Panc1 (cell line): ENCODE measurements around the gene ATXN1L. TPM values are rescaled to one million over a fixed set of nuclear protein-coding genes. Genes with fewer than 3 reads are reported as not detected.

Source experiments
- ATAC-seq: fragments of 200-7000 bp; cut with Tn5 transposase; 2 replicates; pipeline ENCODE4 v1.9.1; 2020; ENCODE audit warnings: mild to moderate bottlenecking, moderate library complexity
- BruUV-seq: library from RNA; stranded (reverse); fragments of 400-500 nt; replicated peaks from 2 replicates; lab custom pipeline; 2021; lab: Mats Ljungman, UMichigan
- CTCF ChIA-PET: fragments of 300-600 bp; sonication (Branson Sonifier 250); formaldehyde crosslinking; loops from one replicate; lab custom pipeline; 2022; ENCODE audit warnings: antibody characterized with exemption; lab: Charles Lee
- POLR2A ChIA-PET: fragments of 300-600 bp; sonication (Branson Sonifier 250); formaldehyde crosslinking; loops from one replicate; lab custom pipeline; 2022; ENCODE audit warnings: antibody characterized with exemption; lab: Charles Lee
- DNase-seq: peaks from one replicate; pipeline ENCODE4 v3.0.0-alpha.2; 2010; ENCODE audit warnings: low read depth, low spot score
- H3K27ac ChIP-seq: 2 replicates; pipeline ENCODE4 v1.5.1; 2011; ENCODE audit warnings: mild to moderate bottlenecking, low read length, inconsistent platforms
- H3K27me3 ChIP-seq: fragments of 200-500 bp; sonication (Bioruptor generic); 2 replicates; pipeline ENCODE4 v1.6.0; 2014; ENCODE audit warnings: low read length, inconsistent platforms; ENCODE audit not compliant: control insufficient read depth, insufficient read depth
- H3K36me3 ChIP-seq: fragments of 200-500 bp; sonication (Bioruptor generic); 2 replicates; pipeline ENCODE4 v1.5.1; 2014; ENCODE audit warnings: inconsistent platforms, mild to moderate bottlenecking, low read length, moderate library complexity; ENCODE audit not compliant: control insufficient read depth, insufficient read depth
- H3K4me1 ChIP-seq: 2 replicates; pipeline ENCODE4 v1.5.1; 2011; ENCODE audit warnings: inconsistent platforms, mild to moderate bottlenecking, low read length, moderate library complexity; ENCODE audit not compliant: control insufficient read depth, insufficient read depth
- H3K4me3 ChIP-seq, 2 experiments: 2 replicates each; pipeline ENCODE4 v1.5.1; 2011 to 2012; ENCODE audit warnings: low read depth in 2 of 2, low read length in 2 of 2, mild to moderate bottlenecking in 2 of 2, inconsistent platforms in 1 of 2, moderate library complexity in 1 of 2
- H3K9me3 ChIP-seq: fragments of 200-500 bp; sonication (Bioruptor generic); 2 replicates; pipeline ENCODE4 v1.5.1; 2014; ENCODE audit warnings: low read depth, mild to moderate bottlenecking, inconsistent platforms, low read length, moderate library complexity; ENCODE audit not compliant: control insufficient read depth, insufficient read depth
- POLR2AphosphoS5 ChIP-seq: IDR thresholded peaks from 2 replicates; pipeline ENCODE4 v1.6.1; 2012; ENCODE audit warnings: mild to moderate bottlenecking, low read depth, low read length, moderate library complexity
- SIN3A ChIP-seq: IDR thresholded peaks from 2 replicates; pipeline ENCODE4 v1.6.1; 2012; ENCODE audit warnings: low read depth, mild to moderate bottlenecking, low read length, moderate library complexity, borderline replicate concordance; ENCODE audit not compliant: insufficient read depth
- TCF7L2 ChIP-seq: IDR thresholded peaks from 2 replicates; pipeline ENCODE4 v1.6.1; 2011; ENCODE audit warnings: mild to moderate bottlenecking, low read depth, low read length, inconsistent platforms
- in situ Hi-C: cut with HindIII; loops from 2 replicates; pipeline ENCODE4 v1.10.0; 2016; ENCODE audit warnings: low sequenced_read_pairs, low pct_unique_long_range_greater_than_20kb
- intact Hi-C: fragments of 100-400 bp; cut with micrococcal nuclease; formaldehyde crosslinking; loops from one replicate; pipeline ENCODE4 v1.10.0; 2022; ENCODE audit not compliant: unreplicated experiment
- total RNA-seq: library from RNA; stranded (reverse); gene quantifications from one replicate; pipeline ENCODE4 v1.2.1, GENCODE V29; 2021; ENCODE audit not compliant: unreplicated experiment
- TF ChIP-seq, protein P1 (sequence below), 2 experiments: IDR thresholded peaks; 2 replicates each; pipeline ENCODE4 v1.6.1; 2011 to 2012; ENCODE audit warnings: low read depth in 2 of 2, control low read depth in 1 of 2, low read length in 1 of 2, mild to moderate bottlenecking in 1 of 2, moderate library complexity in 1 of 2; ENCODE audit not compliant: insufficient read depth in 1 of 2
- TF ChIP-seq, protein P2 (sequence below): fragments of 450-650 bp; IDR thresholded peaks from 2 replicates; pipeline ENCODE4 v1.5.1; 2017; ENCODE audit warnings: mild to moderate bottlenecking

ATXN1L gene
- total RNA-seq, 1 experiment from 2014 or later, result 17.3 TPM

DNA sequence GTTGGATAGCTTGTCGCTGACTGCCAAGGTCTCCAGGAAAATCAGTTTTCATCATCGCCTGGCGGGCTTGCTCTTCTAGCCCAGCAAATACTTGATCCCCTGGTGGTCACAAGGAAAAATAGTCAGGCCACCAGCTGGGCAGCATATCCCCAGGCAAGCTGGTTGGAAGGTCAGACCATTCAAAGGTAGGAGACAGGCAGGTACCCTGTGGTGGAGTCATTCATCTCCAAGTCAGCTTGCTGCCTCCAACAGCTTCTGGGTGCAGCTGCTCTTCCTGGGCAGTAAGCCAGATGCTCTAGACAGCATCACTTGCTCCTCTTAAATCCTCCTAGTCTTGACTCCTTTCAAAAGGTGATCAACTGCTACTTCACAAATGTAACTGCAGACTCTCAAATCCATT, 22.2 kb downstream of the ATXN1L start:
- intact Hi-C loops (no loop called here), in situ Hi-C loops (no loop called here)
- BruUV-seq, result no TSS peak
- Histone ChIP-seq H3K4me3 (no peak overlapping the region), H3K27ac (no peak overlapping the region), H3K36me3 (no peaks in the 10 kb centered on the region), H3K27me3 (no peaks in the 10 kb centered on the region), H3K4me1 (no peaks in the 10 kb centered on the region), H3K9me3 (no peaks in the 10 kb centered on the region)
- no peak for ATAC-seq
- POLR2A ChIA-PET, result no interaction called here
- CTCF ChIA-PET, result no interaction called here
- TF ChIP-seq TCF7L2 (no peak), POLR2AphosphoS5 (no peak), SIN3A (no peak)
- TF ChIP-seq, protein P1, sequence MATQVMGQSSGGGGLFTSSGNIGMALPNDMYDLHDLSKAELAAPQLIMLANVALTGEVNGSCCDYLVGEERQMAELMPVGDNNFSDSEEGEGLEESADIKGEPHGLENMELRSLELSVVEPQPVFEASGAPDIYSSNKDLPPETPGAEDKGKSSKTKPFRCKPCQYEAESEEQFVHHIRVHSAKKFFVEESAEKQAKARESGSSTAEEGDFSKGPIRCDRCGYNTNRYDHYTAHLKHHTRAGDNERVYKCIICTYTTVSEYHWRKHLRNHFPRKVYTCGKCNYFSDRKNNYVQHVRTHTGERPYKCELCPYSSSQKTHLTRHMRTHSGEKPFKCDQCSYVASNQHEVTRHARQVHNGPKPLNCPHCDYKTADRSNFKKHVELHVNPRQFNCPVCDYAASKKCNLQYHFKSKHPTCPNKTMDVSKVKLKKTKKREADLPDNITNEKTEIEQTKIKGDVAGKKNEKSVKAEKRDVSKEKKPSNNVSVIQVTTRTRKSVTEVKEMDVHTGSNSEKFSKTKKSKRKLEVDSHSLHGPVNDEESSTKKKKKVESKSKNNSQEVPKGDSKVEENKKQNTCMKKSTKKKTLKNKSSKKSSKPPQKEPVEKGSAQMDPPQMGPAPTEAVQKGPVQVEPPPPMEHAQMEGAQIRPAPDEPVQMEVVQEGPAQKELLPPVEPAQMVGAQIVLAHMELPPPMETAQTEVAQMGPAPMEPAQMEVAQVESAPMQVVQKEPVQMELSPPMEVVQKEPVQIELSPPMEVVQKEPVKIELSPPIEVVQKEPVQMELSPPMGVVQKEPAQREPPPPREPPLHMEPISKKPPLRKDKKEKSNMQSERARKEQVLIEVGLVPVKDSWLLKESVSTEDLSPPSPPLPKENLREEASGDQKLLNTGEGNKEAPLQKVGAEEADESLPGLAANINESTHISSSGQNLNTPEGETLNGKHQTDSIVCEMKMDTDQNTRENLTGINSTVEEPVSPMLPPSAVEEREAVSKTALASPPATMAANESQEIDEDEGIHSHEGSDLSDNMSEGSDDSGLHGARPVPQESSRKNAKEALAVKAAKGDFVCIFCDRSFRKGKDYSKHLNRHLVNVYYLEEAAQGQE (IDR thresholded peaks at IDR 0.05; ENCODE audit: insufficient read depth in 1 of 2, low read depth in 2 of 2, low read length in 1 of 2), result no peak
- TF ChIP-seq, protein P2, sequence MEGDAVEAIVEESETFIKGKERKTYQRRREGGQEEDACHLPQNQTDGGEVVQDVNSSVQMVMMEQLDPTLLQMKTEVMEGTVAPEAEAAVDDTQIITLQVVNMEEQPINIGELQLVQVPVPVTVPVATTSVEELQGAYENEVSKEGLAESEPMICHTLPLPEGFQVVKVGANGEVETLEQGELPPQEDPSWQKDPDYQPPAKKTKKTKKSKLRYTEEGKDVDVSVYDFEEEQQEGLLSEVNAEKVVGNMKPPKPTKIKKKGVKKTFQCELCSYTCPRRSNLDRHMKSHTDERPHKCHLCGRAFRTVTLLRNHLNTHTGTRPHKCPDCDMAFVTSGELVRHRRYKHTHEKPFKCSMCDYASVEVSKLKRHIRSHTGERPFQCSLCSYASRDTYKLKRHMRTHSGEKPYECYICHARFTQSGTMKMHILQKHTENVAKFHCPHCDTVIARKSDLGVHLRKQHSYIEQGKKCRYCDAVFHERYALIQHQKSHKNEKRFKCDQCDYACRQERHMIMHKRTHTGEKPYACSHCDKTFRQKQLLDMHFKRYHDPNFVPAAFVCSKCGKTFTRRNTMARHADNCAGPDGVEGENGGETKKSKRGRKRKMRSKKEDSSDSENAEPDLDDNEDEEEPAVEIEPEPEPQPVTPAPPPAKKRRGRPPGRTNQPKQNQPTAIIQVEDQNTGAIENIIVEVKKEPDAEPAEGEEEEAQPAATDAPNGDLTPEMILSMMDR, result no peak
- no peak for DNase-seq

GRCh38 chr16:71869089-71869488, 23.3 kb downstream of the ATXN1L start:
- CTCF ChIA-PET, result interaction anchor here (0.5 kb wide), 1 partner anchor 146 kb away, joined by 3 read pairs; no protein-coding TSS in a partner anchor
- H3K27me3 ChIP-seq, result no peaks in the 10 kb centered on the region

More at GRCh38 chr16:71869089-71869488, 23.3 kb downstream of the ATXN1L start:
- Histone ChIP-seq H3K4me1 (no peaks in the 10 kb centered on the region), H3K4me3 (no peak overlapping the region), H3K9me3 (no peaks in the 10 kb centered on the region), H3K27ac (no peak overlapping the region), H3K36me3 (no peaks in the 10 kb centered on the region)
- TF ChIP-seq, protein P2, result no peak
- TF ChIP-seq POLR2AphosphoS5, result no peak
- DNase-seq, result no peak
- no peak for ATAC-seq
- intact Hi-C loops (no loop called here), in situ Hi-C loops (no loop called here)
- POLR2A ChIA-PET, result no interaction called here
- BruUV-seq, result no TSS peak
